BE2C (cell line): ENCODE measurements around the gene HIVEP2.

Experiments
- DNase-seq: peaks from one replicate; pipeline ENCODE4 v3.0.0-alpha.2; 2020
- H3K27me3 ChIP-seq: fragments of 250-450 bp; sonication (Bioruptor Pico); 2 replicates; pipeline ENCODE4 v1.5.1; 2020; ENCODE audit warnings: mild to moderate bottlenecking
- H3K36me3 ChIP-seq: fragments of 250-450 bp; sonication (Bioruptor Pico); 2 replicates; pipeline ENCODE4 v1.5.1; 2020; ENCODE audit warnings: mild to moderate bottlenecking
- H3K4me1 ChIP-seq: fragments of 250-450 bp; sonication (Bioruptor Pico); 2 replicates; pipeline ENCODE4 v1.5.1; 2020
- H3K4me3 ChIP-seq: 2 replicates; pipeline ENCODE4 v1.5.1; 2011; ENCODE audit warnings: low read depth, low read length
- H3K9me3 ChIP-seq: fragments of 250-450 bp; sonication (Bioruptor Pico); 2 replicates; pipeline ENCODE4 v1.5.1; 2020
- CTCF ChIP-seq: IDR thresholded peaks from 2 replicates; pipeline ENCODE4 v1.5.1; 2012; ENCODE audit warnings: mild to moderate bottlenecking, low read depth, low read length

The HIVEP2 gene

GRCh38 chr6:142947714-142948480 lies 2.9 kb upstream of the HIVEP2 start:
- no peaks in the 10 kb centered on the region; the same call in 1 of the 2 replicates for H3K4me1 ChIP-seq
- H3K9me3 ChIP-seq, result no peaks in the 10 kb centered on the region
- no peak for DNase-seq

GRCh38 chr6:142946924-142947713 lies 2.1 kb upstream of the HIVEP2 start:
- peak; percentile 10 for DNase-seq
- H3K4me3 ChIP-seq, result peak overlapping the region; percentile 73
- no peaks in the 10 kb centered on the region for H3K36me3 ChIP-seq
- H3K27me3 ChIP-seq, result peaks cover 63% of the 10 kb centered on the region
- TF ChIP-seq CTCF, result no peak
- no peaks in the 10 kb centered on the region; the same call in 1 of the 2 replicates for H3K4me1 ChIP-seq
- H3K9me3 ChIP-seq, result no peaks in the 10 kb centered on the region

More at GRCh38 chr6:142947714-142948480, 2.9 kb upstream of the HIVEP2 start:
- H3K4me3 ChIP-seq, result no peak overlapping the region
- H3K27me3 ChIP-seq, result peaks cover 63% of the 10 kb centered on the region
- TF ChIP-seq CTCF, result no peak
- no peaks in the 10 kb centered on the region for H3K36me3 ChIP-seq

GRCh38 chr6:142946181-142946923 lies 1.4 kb upstream of the HIVEP2 start:
- no peaks in the 10 kb centered on the region for H3K36me3 ChIP-seq
- H3K4me1 ChIP-seq, result no peaks in the 10 kb centered on the region; the same call in 1 of the 2 replicates
- peak overlapping the region; percentile 73 for H3K4me3 ChIP-seq
- peaks cover 67% of the 10 kb centered on the region for H3K27me3 ChIP-seq
- H3K9me3 ChIP-seq, result no peaks in the 10 kb centered on the region
- TF ChIP-seq CTCF, result no peak
- DNase-seq, result peak; percentile 80

GRCh38 chr6:142945446-142946180 lies 637 bp upstream of the HIVEP2 start:
- Histone ChIP-seq H3K27me3 (peaks cover 64% of the 10 kb centered on the region), H3K9me3 (no peaks in the 10 kb centered on the region), H3K4me3 (peak overlapping the region; percentile 73), H3K4me1 (no peaks in the 10 kb centered on the region; the same call in 1 of the 2 replicates), H3K36me3 (no peaks in the 10 kb centered on the region)
- peak; percentile 34 for DNase-seq
- TF ChIP-seq CTCF, result no peak

GRCh38 chr6:142944124-142945048 lies 590 bp downstream of the HIVEP2 start:
- Histone ChIP-seq H3K27me3 (peaks cover 57% of the 10 kb centered on the region), H3K36me3 (no peaks in the 10 kb centered on the region), H3K4me3 (peak overlapping the region; percentile 73), H3K4me1 (no peaks in the 10 kb centered on the region; the same call in 1 of the 2 replicates), H3K9me3 (no peaks in the 10 kb centered on the region)
- no peak for TF ChIP-seq CTCF
- peak; percentile 27 for DNase-seq
